Measurements from ENCODE around the gene CDK5. TPM values are rescaled to one million over a fixed set of nuclear protein-coding genes. Genes with fewer than 3 reads are reported as not detected.
A peak's percentile ranks its signal among the peaks of the same experiment; 100 is the strongest.

CDK5 gene
- total and polyA plus RNA-seq, 9 of the 15 experiments (the other 6 are each of a cell fraction or from before 2014, with no cell fraction given), result 3.2 to 38.0 (median 27.5) TPM

GRCh38 chr7:151017953-151018420 lies 39.7 kb downstream of the CDK5 start (continued):
- TF ChIP-seq, protein P1, sequence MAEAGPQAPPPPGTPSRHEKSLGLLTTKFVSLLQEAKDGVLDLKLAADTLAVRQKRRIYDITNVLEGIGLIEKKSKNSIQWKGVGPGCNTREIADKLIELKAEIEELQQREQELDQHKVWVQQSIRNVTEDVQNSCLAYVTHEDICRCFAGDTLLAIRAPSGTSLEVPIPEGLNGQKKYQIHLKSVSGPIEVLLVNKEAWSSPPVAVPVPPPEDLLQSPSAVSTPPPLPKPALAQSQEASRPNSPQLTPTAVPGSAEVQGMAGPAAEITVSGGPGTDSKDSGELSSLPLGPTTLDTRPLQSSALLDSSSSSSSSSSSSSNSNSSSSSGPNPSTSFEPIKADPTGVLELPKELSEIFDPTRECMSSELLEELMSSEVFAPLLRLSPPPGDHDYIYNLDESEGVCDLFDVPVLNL (CRISPR knock-in tag; IDR thresholded peaks at IDR 0.05; ENCODE audit: low read depth), result no peak
- TF ChIP-seq TAF7 (tag; IDR thresholded peaks at IDR 0.05), result peak; percentile 44
- no peak for TF ChIP-seq POLR2AphosphoS5 (IDR thresholded peaks at IDR 0.05; ENCODE audit: control insufficient read depth, insufficient read depth, low read depth, low read length)
- peak; percentile 74 for TF ChIP-seq SMARCB1 (IDR thresholded peaks at IDR 0.05; ENCODE audit: insufficient read length, low read depth)
- peak; percentile 70 for TF ChIP-seq PHF20 (IDR thresholded peaks at IDR 0.05; ENCODE audit: partially characterized antibody)
- no peak for TF ChIP-seq ZNF133 (CRISPR knock-in tag; IDR thresholded peaks at IDR 0.05)
- peak; percentile 95 for TF ChIP-seq RBM22 (IDR thresholded peaks at IDR 0.05; ENCODE audit: low read depth, low read length, poor library complexity, severe bottlenecking)
- TF ChIP-seq PBX2 (CRISPR knock-in tag; IDR thresholded peaks at IDR 0.05; ENCODE audit: low read depth), result no peak
- no peak for TF ChIP-seq PBX2 (tag; conservative IDR thresholded peaks at IDR 0.05; ENCODE audit: low read depth)
- peak; percentile 59 for TF ChIP-seq PRDM10 (IDR thresholded peaks at IDR 0.05; ENCODE audit: partially characterized antibody)
- no peak for TF ChIP-seq MAFF (IDR thresholded peaks at IDR 0.05; ENCODE audit: low read length)
- peak; percentile 72; the same call in 1 of the 2 replicates for TF ChIP-seq HDAC8 (tag; IDR thresholded peaks at IDR 0.05)
- TF ChIP-seq ZNF347 (CRISPR knock-in tag; IDR thresholded peaks at IDR 0.05; ENCODE audit: low read depth), result no peak
- no peak for TF ChIP-seq E4F1 (CRISPR knock-in tag; IDR thresholded peaks at IDR 0.05; ENCODE audit: borderline replicate concordance)
- no peak for TF ChIP-seq FOXA3 (CRISPR knock-in tag; conservative IDR thresholded peaks at IDR 0.05 in 1 of 2, IDR thresholded peaks at IDR 0.05 in 1 of 2)
- TF ChIP-seq MYC (IDR thresholded peaks at IDR 0.05; ENCODE audit: low read depth, low read length), result peak; percentile 76
- no peak; the same call in 1 of the 2 replicates for TF ChIP-seq MYC (CRISPR knock-in tag; IDR thresholded peaks at IDR 0.05; ENCODE audit: borderline replicate concordance, low read depth)
- no peak for TF ChIP-seq GTF2A2 (tag; IDR thresholded peaks at IDR 0.05)

Measured in K562 (cell line).